GM19455 (cell line): ENCODE results near the gene GRB7.
A peak's percentile ranks its signal among the peaks of the same experiment; 100 is the strongest.
"Not testable (repeated sequence)": the region's sequence is repeated elsewhere in the genome, so short reads cannot be mapped to it uniquely, and the experiment has no call there.

ENCODE experiments used
- ATAC-seq: cut with Tn5 transposase; IDR thresholded peaks from one replicate; pipeline ENCODE4 v1.9.1; 2021; ENCODE audit not compliant: unreplicated experiment

The GRB7 gene

DNA sequence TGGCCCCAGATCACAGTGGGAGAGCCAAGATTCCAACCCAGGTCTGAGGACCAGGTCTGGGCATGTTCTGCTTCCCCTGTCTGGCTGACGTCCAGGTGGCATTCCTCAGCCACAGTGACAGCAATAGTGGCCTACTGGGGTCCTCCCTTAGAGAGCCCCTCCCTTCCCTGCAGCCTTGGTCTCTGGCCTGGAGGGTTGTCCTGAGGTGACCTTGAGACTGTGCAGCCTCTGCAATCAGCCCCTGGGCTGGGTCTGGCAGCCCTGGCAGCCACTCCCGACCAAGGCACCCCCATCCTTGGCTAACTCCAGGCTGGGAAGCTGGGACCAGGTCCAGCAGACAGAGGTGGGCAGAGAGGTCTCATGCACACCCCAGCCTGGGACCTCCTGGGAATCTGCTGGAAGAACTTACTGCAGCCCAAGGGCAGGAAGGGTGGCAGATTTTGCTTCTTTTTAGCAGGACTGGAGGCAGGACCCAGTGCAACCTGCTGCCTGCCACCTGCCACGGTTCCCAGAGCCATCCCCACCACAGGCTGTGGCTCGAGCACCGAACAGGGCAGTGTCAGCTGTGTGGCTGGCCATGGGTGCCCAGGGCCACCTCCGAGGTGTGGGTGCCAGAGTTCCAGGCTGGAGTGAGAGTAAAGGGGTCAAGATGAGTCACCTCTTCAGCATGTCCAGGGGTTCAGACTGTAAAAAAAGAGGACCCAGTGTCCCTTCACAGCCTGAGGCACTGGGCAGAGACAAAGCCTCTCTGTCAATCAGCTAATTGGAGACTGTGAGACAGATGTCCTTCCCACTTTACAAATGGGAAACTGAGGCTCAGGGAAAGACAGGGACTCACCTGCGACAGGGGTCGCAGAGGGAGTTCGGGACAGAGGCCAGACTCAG lies 12.6 kb downstream of the GRB7 start:
- no peak for ATAC-seq

DNA sequence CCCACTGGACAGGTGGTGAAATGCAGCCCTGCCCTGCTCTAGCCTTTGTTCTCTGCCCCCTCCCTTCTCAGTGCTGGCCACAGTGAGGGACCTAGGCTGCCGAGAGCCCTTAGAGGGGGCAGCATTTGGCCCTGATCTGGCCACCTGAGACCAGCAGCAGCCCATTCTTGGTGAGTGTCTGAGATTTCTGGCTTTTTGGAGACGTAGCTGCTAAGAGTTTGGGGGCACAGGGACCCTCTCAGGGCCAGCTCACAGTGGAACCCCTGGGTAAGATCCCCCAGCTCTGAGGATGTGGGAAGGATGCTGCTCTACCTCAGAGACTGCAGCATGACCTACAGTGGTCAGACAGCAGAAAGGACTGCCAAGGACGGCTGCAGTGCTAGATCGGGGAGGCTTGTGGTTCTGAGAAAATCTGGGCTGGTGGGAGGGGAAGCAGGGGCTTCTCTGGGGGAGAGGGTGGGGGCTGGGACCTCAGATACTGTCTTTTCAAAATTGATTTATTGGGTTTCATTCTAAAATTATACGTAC lies 13.3 kb downstream of the GRB7 start:
- ATAC-seq: no peak

DNA sequence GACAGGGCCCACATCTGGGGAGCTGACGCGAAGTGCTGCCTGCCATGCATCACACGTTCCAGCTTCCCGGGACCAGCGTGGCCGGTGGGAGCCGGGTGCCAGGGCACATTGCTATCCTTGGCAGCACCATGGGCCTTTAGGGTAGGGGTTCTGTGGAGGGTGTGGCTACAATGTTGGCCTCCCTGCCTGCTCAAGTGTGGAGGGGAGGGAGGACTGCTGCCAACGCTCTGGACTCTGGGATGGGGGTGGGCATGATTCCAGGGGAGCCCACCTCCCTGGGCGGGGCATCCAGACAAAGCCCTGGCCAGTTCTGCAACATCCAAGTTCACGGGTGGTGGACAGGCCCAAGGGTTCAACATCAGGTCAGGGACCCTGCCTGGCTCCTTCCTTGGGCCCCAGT lies 13.9 kb downstream of the GRB7 start:
- ATAC-seq: no peak

DNA sequence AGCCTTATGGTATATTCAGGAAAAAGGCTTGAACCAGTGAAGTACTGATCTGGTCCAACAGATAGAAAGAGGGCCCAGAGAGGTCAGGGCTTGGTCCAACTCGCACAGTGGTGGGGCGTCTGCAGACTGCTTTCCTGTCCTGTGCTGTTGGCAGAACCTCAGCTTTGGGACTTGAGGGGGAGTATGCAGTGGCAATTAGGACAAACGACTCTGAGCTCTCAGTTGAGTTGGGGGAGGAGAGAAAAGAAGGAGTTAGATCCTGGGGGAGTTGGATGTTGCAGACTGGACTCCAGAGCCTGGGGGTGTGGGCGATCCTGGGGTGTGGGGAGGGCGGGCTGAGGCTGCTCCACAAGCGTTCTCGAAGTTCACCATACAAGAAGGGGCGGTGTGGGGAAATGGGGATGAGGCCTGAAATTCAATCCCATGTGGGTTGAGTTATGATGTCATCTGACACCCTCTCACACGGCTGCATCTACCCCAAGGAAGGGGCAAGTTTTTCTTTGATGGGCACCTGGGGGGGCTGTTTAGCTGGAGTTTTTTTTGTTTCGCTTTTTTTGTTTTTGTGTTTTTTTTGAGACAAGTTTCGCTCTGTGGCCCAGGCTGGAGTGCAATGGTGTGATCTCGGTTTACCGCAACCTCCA lies 14.6 kb downstream of the GRB7 start:
- ATAC-seq: no peak

- ATAC-seq: peak; percentile 29
These were observed 15.9 kb downstream of the GRB7 start for GRCh38 chr17:39753514-39754160.

DNA sequence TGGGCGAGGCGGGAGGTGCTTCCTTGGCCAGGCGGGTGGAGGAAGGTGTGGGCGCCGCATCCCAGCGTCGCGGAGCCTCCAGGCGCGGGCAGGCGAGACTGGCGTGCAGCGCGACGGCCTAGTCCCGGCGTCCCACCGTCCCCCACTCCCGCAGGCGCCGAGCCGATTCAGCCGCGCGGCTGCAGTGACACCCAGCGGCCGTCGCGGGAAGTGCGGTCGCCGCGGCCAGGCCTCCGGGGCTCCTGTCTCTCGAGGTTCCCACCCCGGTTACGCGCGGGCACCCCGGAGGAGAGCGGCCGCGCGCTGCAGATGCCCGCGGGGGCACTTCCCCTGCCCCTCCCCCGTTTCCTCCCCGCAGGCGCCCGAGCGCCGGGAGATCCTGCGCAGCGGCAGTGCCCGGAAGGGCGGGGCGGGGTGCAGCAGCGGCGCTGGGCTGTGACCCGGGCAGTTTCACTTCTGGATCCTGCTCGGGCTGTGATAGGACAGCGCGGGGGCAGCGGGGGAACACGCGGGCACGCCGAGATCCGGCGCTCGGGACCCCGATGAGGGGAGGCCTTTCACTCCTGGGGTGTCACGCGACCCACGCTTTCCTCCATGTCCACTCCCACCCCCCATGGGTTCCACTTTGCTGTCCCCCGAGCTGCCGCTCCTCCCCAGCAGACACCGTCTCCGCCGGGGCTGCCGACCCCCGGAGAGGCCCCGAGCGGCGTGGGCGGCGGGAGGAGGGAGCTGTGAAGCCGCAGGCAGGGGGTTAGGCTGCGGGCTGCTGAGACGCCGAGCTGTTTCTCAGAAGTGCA lies 16.6 kb downstream of the GRB7 start:
- peak; percentile 61 for ATAC-seq

DNA sequence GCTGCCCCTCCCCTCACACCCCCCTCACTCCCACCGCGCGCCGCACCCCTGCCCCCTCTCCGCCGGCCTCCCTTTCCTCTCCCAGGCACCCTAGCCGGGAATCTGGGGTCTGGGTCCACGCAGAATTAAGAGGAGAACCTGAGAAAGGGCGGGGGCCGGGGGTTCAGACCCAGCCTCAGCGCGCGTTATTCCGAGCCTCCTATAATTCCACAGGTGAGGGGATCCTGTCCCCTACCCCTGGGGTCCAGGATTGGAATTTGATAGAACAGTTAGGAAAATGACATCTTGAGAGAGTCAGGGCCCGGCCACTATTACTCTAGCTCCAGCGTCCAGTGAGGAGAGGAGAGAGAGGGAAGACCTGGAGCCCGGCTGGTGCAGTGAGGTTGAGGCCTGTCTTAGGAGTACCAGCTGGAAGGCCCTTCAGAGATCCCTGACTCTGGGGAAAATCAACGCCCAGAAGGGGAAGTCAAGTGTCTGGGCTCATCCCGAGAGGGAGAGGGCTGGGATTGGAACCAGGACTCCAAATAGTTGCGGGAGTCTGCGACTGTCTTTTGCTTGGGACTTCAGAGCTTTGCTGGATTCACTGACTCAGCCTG lies 17.3 kb downstream of the GRB7 start:
- no peak for ATAC-seq

DNA sequence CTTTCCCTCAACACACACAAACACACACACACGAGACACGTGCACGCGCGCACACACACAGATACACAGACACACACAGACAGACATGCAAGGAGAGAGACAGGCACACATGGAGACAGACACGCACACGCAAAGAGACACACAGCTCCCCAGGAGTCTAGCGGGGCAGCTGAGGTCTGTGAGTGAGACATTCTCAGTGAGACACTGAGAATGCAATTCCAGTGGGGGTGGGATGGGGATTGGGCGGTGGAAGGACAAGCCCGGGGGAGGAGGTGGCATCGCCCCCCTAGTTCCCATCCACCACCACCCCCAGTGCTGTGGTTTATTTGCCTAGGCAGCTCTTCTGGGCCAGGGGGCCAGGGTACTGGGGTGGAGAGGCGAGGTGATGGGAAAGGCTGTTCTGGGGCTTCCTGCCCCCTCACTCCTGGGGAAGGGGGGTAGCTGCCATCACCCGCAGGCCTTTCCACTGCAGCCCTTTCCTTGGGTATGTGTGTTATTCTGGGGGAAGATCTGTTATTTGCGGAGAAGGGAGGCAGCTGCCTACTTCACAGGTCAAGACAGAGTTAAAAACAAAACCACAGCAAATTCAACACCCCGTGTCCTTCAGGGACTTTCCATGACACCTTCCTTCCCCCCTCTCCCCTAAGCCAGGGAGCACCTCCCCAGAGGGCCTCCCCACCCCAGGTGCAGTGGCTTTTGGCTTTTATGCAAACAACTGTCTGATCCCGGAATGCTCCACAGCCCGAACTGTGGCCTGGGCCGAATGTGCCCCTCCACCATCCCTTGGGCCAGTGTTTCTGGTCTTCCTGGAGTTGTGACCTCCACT lies 18.0 kb downstream of the GRB7 start:
- peak; percentile 21 for ATAC-seq

DNA sequence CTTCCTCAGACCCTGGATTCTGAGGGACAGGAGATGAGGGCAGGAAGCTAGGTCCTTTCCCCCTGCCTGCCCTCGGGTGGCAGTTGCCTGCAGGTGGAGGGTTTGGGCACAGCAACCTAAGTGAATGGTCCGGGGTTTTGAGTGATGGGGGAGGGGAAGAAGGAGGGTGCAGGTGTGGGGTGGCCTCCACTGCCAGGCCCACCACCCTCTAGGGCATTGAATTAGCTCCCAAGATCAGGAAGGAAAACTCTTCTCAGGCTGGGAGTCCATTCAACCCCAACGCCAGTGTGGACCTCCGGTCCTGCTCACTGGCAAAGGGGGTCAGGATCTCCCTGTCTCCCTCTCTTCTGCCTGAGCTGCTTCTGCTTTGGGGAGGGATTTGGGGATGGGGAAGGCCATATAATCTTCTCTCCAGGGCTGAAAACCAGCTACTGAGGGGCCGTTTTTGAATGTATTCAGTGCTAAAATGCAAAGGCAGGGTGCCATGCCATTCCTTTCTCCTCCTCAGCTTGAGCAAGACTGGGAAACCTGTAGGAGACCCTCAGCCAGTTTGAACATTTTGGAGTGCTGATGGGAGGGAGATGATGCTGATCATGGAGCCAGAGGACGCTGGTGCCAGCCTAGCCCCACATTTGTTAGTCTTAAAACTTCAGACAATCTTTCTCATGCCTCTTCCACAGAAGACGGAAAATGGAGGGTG lies 18.8 kb downstream of the GRB7 start:
- ATAC-seq: no peak

DNA sequence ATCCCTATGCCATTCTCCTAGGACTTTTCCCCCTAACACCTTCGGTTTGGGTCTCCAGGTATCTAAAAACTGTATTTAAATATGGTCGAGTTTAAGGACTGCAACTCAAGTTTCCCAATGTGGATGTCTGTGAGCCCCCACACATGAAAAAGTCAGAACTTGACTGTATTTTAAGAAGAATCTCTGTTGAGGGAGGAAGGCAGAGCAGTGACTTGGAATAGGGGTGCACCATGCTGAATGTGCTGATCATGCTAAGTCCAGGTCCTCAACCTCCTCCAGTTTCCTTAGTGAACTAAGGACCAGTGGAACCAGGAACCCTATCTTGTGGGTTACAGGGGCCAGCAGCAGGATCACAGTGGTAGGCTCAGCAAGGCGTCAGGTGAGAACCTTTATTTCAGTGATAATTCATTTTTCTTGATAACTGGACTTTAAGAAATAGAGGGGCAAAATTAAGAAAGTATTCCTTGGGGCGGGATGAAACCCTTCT lies 19.5 kb downstream of the GRB7 start:
- no peak for ATAC-seq

DNA sequence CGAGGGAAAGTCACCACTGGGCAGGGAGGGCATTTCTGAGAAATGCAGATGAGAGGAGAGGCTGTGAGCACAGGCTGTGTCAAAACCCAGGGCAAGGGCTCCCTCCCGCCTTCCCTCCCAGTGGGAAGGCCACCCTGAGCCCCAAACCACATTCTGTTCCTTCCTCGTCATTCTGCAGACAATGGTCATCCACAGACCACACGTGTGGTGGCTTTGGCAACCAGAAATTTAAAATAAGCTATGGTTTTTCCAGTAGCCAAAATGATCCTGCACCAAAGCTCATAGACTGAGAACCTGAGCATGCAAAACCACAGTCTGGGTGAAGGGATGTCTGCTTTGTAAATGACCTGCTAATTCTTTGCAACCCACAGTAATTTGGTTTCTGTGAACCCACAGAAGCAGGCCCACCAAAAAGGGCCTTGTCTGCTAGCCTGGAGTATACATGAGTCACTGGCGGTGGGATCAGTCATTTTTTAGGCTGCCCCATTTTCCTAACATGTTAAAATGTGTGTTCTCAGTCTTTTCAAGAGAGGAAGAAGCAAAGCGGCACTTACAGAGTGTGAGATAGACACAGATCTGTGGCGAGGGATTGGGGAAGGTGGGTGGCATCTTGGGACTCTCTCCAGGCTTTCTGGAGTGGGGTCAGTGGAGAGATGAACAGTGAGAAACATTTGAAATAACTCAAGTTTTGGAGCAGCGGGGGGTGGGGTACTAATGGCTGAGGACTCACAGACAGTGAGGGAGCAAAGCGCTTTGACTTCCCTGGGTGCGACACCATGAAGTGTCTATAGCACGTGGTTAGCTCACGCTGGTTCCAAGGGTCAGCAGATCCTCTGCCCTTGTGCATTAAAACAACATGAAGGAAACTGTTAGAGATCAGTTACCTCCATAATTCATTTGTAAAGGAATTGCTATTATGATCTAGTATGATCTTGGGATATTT lies 20.5 kb downstream of the GRB7 start:
- no peak for ATAC-seq

- no peak for ATAC-seq
These were observed 21.5 kb downstream of the GRB7 start for GRCh38 chr17:39759204-39759603.

DNA sequence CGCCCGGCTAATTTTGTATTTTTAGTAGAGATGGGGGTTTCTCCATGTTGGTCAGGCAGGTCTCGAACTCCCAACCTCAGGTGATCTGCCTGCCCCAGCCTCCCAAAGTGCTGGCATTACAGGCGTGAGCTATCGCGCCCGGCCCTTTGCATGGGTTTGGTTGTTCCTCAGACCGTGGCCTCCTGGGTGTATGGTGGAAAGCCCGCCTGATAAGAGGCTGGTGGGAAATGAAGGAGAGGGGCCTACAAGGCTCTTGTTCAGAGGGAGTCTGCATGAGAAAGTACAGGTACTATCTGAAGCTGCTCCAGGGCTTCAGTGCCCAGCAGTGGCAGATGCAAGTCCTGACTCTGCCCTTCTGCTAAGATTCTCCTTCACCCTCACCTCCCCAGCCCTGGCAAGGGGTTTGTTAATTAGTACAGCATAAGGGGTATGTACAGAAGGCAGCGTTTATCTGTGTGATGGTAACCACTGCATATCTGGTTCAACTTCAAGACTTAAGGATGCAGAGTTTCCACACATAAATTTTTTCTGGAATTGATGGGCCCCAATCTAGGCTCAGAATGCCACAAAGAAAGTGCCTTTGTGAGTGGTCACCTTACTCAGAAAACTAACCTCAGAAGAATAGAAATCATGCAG lies 24.2 kb downstream of the GRB7 start:
- no peak for ATAC-seq

GRCh38 chr17:39763051-39763820 lies 25.5 kb downstream of the GRB7 start:
- no peak for ATAC-seq

DNA sequence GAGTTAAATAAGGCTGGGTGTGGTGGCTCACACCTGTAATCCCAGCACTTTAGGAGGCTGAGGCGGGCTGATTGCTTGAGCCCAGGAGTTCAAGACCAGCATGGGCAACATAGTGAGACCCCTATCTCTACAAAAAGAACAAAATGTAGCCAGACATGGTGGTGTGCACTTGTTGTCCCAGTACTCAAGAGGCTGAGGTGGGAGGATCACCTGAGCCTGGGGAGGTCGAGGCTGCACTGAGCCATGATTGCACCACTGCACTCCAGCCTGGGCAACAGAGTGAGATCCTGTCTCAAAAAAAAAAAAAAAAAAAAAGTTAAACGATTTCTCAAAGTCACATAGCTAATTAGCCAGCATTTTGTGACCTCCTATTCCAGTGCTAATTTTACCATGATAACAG lies 26.4 kb downstream of the GRB7 start:
- not testable (repeated sequence) for ATAC-seq

- ATAC-seq: no peak
These were observed 27.4 kb downstream of the GRB7 start for GRCh38 chr17:39765175-39765574.

GRCh38 chr17:39765766-39766165 lies 28.0 kb downstream of the GRB7 start:
- no peak for ATAC-seq
